ENCODE measurements around the gene CLTB.
A peak's percentile ranks its signal among the peaks of the same experiment; 100 is the strongest.

The CLTB gene

GRCh38 chr5:176406436-176407052 is 9.8 kb downstream of the CLTB start:
- no peak for DNase-seq (ENCODE audit: extremely low read depth in 1 of 2, low read depth in 1 of 2)

GRCh38 chr5:176405656-176406435 is 10.5 kb downstream of the CLTB start:
- no peak for DNase-seq (ENCODE audit: extremely low read depth in 1 of 2, low read depth in 1 of 2)

GRCh38 chr5:176401281-176402205 is 14.8 kb downstream of the CLTB start:
- DNase-seq (ENCODE audit: extremely low read depth in 1 of 2, low read depth in 1 of 2): no peak

GRCh38 chr5:176400382-176401156 is 15.8 kb downstream of the CLTB start:
- no peak for DNase-seq (ENCODE audit: extremely low read depth in 1 of 2, low read depth in 1 of 2)

GRCh38 chr5:176397736-176398420 is 18.5 kb downstream of the CLTB start:
- no peak for DNase-seq (ENCODE audit: extremely low read depth in 1 of 2, low read depth in 1 of 2)

- no peak for DNase-seq (ENCODE audit: extremely low read depth in 1 of 2, low read depth in 1 of 2)
These were observed 20.0 kb downstream of the CLTB start for GRCh38 chr5:176396330-176396729.

- no peak for DNase-seq (ENCODE audit: extremely low read depth in 1 of 2, low read depth in 1 of 2)
These were observed 21.3 kb downstream of the CLTB start for GRCh38 chr5:176394881-176395675.

GRCh38 chr5:176394096-176394495 is 22.2 kb downstream of the CLTB start:
- DNase-seq (ENCODE audit: extremely low read depth in 1 of 2, low read depth in 1 of 2): no peak

- no peak for DNase-seq (ENCODE audit: extremely low read depth in 1 of 2, low read depth in 1 of 2)
These were observed 23.8 kb downstream of the CLTB start for GRCh38 chr5:176392526-176392925.

GRCh38 chr5:176391999-176392398 is 24.3 kb downstream of the CLTB start:
- DNase-seq (ENCODE audit: extremely low read depth in 1 of 2, low read depth in 1 of 2): no peak

GRCh38 chr5:176391479-176391878 is 24.9 kb downstream of the CLTB start:
- no peak for DNase-seq (ENCODE audit: extremely low read depth in 1 of 2, low read depth in 1 of 2)

- no peak for DNase-seq (ENCODE audit: extremely low read depth in 1 of 2, low read depth in 1 of 2)
These were observed 26.9 kb downstream of the CLTB start for GRCh38 chr5:176389135-176390123.

GRCh38 chr5:176388444-176389134 is 27.8 kb downstream of the CLTB start, which contains the start of the genes HIGD2A and NOP16:
Gene HIGD2A (plus strand): TSS chr5:176388751. CDS start chr5:176388820, 69 bp downstream.
Gene NOP16 (minus strand): TSS chr5:176388598. CDS start chr5:176388539, 59 bp downstream.
- peak; percentile 93 to 100 for DNase-seq (ENCODE audit: extremely low read depth in 1 of 2, low read depth in 1 of 2)

- DNase-seq (ENCODE audit: extremely low read depth in 1 of 2, low read depth in 1 of 2): no peak
These were observed 28.3 kb downstream of the CLTB start for GRCh38 chr5:176388003-176388443.

- DNase-seq (ENCODE audit: extremely low read depth in 1 of 2, low read depth in 1 of 2): no peak
These were observed 28.9 kb downstream of the CLTB start for GRCh38 chr5:176387384-176387925.

- DNase-seq (ENCODE audit: extremely low read depth in 1 of 2, low read depth in 1 of 2): no peak
These were observed 29.8 kb downstream of the CLTB start for GRCh38 chr5:176386491-176386890.

GRCh38 chr5:176384991-176385390 is 31.3 kb downstream of the CLTB start:
- DNase-seq (ENCODE audit: extremely low read depth in 1 of 2, low read depth in 1 of 2): no peak
